ENCODE measurements around the gene TTC9C.
"Not testable (repeated sequence)": the region's sequence is repeated elsewhere in the genome, so short reads cannot be mapped to it uniquely, and the experiment has no call there.

The TTC9C gene

GRCh38 chr11:62753736-62754603 lies 25.7 kb downstream of the TTC9C start, which contains the start of gene ZBTB3:
ZBTB3 (minus strand) TSS chr11:62754160; CDS start chr11:62753664, 496 bp downstream.
- peak; percentile 99 for DNase-seq
- Histone ChIP-seq H3K27ac (peak within 1 kb of the TSS; percentile 90 to 91), H3K9me3 (no peaks in the 10 kb centered on the region), H3K4me3 (peak within 1 kb of the TSS; percentile 62 to 66), H3K36me3 (peaks cover 0 to 21% (median 0%) of the 10 kb centered on the region in 3 donors), H3K27me3 (no peaks in the 10 kb centered on the region), H3K4me1 (peaks cover 0 to 25% (median 18%) of the 10 kb centered on the region in 4 donors)
- TF ChIP-seq, protein P1, sequence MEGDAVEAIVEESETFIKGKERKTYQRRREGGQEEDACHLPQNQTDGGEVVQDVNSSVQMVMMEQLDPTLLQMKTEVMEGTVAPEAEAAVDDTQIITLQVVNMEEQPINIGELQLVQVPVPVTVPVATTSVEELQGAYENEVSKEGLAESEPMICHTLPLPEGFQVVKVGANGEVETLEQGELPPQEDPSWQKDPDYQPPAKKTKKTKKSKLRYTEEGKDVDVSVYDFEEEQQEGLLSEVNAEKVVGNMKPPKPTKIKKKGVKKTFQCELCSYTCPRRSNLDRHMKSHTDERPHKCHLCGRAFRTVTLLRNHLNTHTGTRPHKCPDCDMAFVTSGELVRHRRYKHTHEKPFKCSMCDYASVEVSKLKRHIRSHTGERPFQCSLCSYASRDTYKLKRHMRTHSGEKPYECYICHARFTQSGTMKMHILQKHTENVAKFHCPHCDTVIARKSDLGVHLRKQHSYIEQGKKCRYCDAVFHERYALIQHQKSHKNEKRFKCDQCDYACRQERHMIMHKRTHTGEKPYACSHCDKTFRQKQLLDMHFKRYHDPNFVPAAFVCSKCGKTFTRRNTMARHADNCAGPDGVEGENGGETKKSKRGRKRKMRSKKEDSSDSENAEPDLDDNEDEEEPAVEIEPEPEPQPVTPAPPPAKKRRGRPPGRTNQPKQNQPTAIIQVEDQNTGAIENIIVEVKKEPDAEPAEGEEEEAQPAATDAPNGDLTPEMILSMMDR (IDR thresholded peaks at IDR 0.05) = peak in 1 of 2 experiments; percentile 41
- intact Hi-C loops (cut with DNase I; ENCODE audit: low total_unique reads) = loop anchor here (1.0 kb wide), 1 partner anchor 26 kb away; the partner anchor contains the start of gene TTC9C

- H3K36me3 ChIP-seq = peaks cover 0 to 21% (median 0%) of the 10 kb centered on the region in 3 donors
- no peak for DNase-seq
- peaks cover 0 to 25% (median 16%) of the 10 kb centered on the region in 4 donors for H3K4me1 ChIP-seq
- no peaks in the 10 kb centered on the region for H3K27me3 ChIP-seq
- intact Hi-C loops (cut with DNase I; ENCODE audit: low total_unique reads) = no loop called here
- no peak overlapping the region for H3K27ac ChIP-seq
- H3K9me3 ChIP-seq = no peaks in the 10 kb centered on the region
- H3K4me3 ChIP-seq = no peak overlapping the region
- TF ChIP-seq, protein P1 (IDR thresholded peaks at IDR 0.05) = no peak
Observed at GRCh38 chr11:62755086-62755615, 26.9 kb downstream of the TTC9C start.

GRCh38 chr11:62757846-62758788 lies 29.8 kb downstream of the TTC9C start:
- TF ChIP-seq, protein P1 (IDR thresholded peaks at IDR 0.05) = no peak
- no peak overlapping the region for H3K4me3 ChIP-seq
- no peaks in the 10 kb centered on the region for H3K9me3 ChIP-seq
- intact Hi-C loops (cut with DNase I; ENCODE audit: low total_unique reads) = no loop called here
- DNase-seq = no peak
- no peaks in the 10 kb centered on the region for H3K27me3 ChIP-seq
- H3K4me1 ChIP-seq = peaks cover 0 to 30% (median 16%) of the 10 kb centered on the region in 4 donors
- no peak overlapping the region for H3K27ac ChIP-seq
- peaks cover 0 to 3% (median 0%) of the 10 kb centered on the region in 3 donors for H3K36me3 ChIP-seq

- H3K27me3 ChIP-seq; H3K9me3 ChIP-seq; intact Hi-C loops (cut with DNase I; ENCODE audit: low total_unique reads); DNase-seq: not testable (repeated sequence)
- Histone ChIP-seq H3K4me1 (peaks cover 0 to 31% (median 14%) of the 10 kb centered on the region in 4 donors), H3K36me3 (peaks cover 11 to 24% (median 11%) of the 10 kb centered on the region in 3 donors), H3K4me3 (peak overlapping the region; percentile 64 to 81), H3K27ac (peak overlapping the region; percentile 84 to 88)
Observed at GRCh38 chr11:62760867-62761227, 32.6 kb downstream of the TTC9C start.

GRCh38 chr11:62770778-62771143 lies 42.5 kb downstream of the TTC9C start:
- H3K4me3 ChIP-seq = peak overlapping the region; percentile 57 to 67
- intact Hi-C loops (cut with DNase I; ENCODE audit: low total_unique reads) = no loop called here
- H3K36me3 ChIP-seq = peaks cover 20 to 27% (median 24%) of the 10 kb centered on the region in 3 donors
- no peaks in the 10 kb centered on the region for H3K9me3 ChIP-seq
- peak overlapping the region; percentile 84 to 89 for H3K27ac ChIP-seq
- peaks cover 0 to 24% (median 21%) of the 10 kb centered on the region in 4 donors for H3K4me1 ChIP-seq
- peak in 1 of 2 donors; percentile 75 for DNase-seq
- TF ChIP-seq, protein P1 (IDR thresholded peaks at IDR 0.05) = no peak
- H3K27me3 ChIP-seq = no peaks in the 10 kb centered on the region
